ENCODE results near the gene ITIH3. TPM values are rescaled to one million over a fixed set of nuclear protein-coding genes. Genes with fewer than 3 reads are reported as not detected.

The ITIH3 gene
- total and polyA plus RNA-seq, 4 donors: 507 to 1,326 (median 909) TPM

DNA sequence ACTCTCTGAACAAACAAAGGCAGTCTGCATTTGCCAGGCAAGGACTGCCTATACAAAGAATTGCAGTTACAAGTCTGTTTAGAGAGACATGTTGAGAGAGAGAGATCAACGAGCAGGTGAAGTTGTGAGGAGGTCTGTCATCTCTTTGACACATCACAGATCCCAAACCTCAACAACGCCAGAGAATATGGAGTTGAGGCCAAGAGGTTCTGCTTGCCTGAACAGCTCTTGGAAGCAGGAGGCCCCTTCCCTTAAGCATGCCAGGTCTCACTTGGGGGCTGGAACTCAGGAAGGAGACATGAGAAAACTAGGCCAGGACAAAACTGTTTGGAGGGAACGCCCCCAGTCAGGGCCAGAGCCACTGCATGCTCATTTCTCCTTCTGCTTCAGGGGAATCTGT, 62.5 kb downstream of the ITIH3 start:
- Histone ChIP-seq H3K27ac (ENCODE audit: low read depth in 1 of 2, low read length in 2 of 2) (no peak overlapping the region), H3K4me1 (ENCODE audit: control insufficient read depth in 4 of 4, insufficient read depth in 4 of 4, low read length in 3 of 4) (no peaks in the 10 kb centered on the region), H3K4me3 (ENCODE audit: low read depth in 1 of 3, low read length in 3 of 3) (no peak overlapping the region), H3K36me3 (ENCODE audit: control insufficient read depth in 4 of 4, insufficient read depth in 3 of 4, low read depth in 1 of 4, low read length in 3 of 4) (peaks cover 0 to 14% (median 0%) of the 10 kb centered on the region in 4 donors), H3K9ac (ENCODE audit: low read depth in 1 of 2, low read length in 2 of 2) (no peak overlapping the region), H3K9me3 (ENCODE audit: control insufficient read depth in 4 of 4, low read length in 3 of 4) (no peaks in the 10 kb centered on the region), H3K27me3 (ENCODE audit: control insufficient read depth in 4 of 4, insufficient read depth in 4 of 4, low read length in 3 of 4) (no peaks in the 10 kb centered on the region)
- no peak for DNase-seq (ENCODE audit: low spot score)
- no peak for TF ChIP-seq YY1 (IDR thresholded peaks at IDR 0.05)
- no peak for TF ChIP-seq HNF4G (IDR thresholded peaks at IDR 0.05)
- no peak for TF ChIP-seq SP1 (IDR thresholded peaks at IDR 0.05)
- no peak for TF ChIP-seq NR2F2 (IDR thresholded peaks at IDR 0.05)
- WGBS: 94% methylated on average over 3 of the region's 3 CpGs

DNA sequence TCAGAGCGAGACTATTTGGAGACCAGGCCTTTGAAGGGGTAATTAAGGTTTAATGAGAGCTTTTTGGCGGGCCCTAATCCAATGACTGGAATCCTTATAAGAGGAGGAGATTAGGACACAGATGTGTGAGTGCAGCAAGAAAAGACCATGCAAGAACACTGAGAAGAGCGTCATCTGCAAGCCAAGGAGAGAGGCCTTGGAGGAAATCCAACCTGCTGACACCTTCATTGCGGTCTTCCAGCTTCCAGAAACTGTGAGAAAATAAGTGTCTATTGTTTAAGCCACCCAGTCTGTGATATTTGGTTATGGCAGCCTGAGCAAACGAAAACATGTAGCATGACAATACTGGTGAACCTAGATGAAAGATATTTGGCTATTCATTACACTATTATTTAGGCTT, 63.3 kb downstream of the ITIH3 start:
- H3K9ac ChIP-seq (ENCODE audit: low read depth in 1 of 2, low read length in 2 of 2): no peak overlapping the region
- no peaks in the 10 kb centered on the region for H3K4me1 ChIP-seq (ENCODE audit: control insufficient read depth in 4 of 4, insufficient read depth in 4 of 4, low read length in 3 of 4)
- peaks cover 0 to 9% (median 0%) of the 10 kb centered on the region in 4 donors for H3K36me3 ChIP-seq (ENCODE audit: control insufficient read depth in 4 of 4, insufficient read depth in 3 of 4, low read depth in 1 of 4, low read length in 3 of 4)
- H3K27ac ChIP-seq (ENCODE audit: low read depth in 1 of 2, low read length in 2 of 2): no peak overlapping the region
- H3K9me3 ChIP-seq (ENCODE audit: control insufficient read depth in 4 of 4, low read length in 3 of 4): no peaks in the 10 kb centered on the region
- no peaks in the 10 kb centered on the region for H3K27me3 ChIP-seq (ENCODE audit: control insufficient read depth in 4 of 4, insufficient read depth in 4 of 4, low read length in 3 of 4)
- DNase-seq (ENCODE audit: low spot score): no peak
- H3K4me3 ChIP-seq (ENCODE audit: low read depth in 1 of 3, low read length in 3 of 3): no peak overlapping the region
- TF ChIP-seq HNF4A (conservative IDR thresholded peaks at IDR 0.05) (no peak), TAF1 (conservative IDR thresholded peaks at IDR 0.05) (no peak), ATF3 (IDR thresholded peaks at IDR 0.05) (no peak), SP1 (IDR thresholded peaks at IDR 0.05) (no peak), FOXA1 (IDR thresholded peaks at IDR 0.05) (no peak), GABPA (IDR thresholded peaks at IDR 0.05 in 1 of 2, conservative IDR thresholded peaks at IDR 0.05 in 1 of 2) (no peak), FOXA2 (IDR thresholded peaks at IDR 0.05) (no peak), HNF4G (IDR thresholded peaks at IDR 0.05) (no peak), MAX (IDR thresholded peaks at IDR 0.05) (no peak), RAD21 (IDR thresholded peaks at IDR 0.05) (no peak), EGR1 (IDR thresholded peaks at IDR 0.05; ENCODE audit: low read depth in 2 of 2) (no peak)
- TF ChIP-seq, protein P1, sequence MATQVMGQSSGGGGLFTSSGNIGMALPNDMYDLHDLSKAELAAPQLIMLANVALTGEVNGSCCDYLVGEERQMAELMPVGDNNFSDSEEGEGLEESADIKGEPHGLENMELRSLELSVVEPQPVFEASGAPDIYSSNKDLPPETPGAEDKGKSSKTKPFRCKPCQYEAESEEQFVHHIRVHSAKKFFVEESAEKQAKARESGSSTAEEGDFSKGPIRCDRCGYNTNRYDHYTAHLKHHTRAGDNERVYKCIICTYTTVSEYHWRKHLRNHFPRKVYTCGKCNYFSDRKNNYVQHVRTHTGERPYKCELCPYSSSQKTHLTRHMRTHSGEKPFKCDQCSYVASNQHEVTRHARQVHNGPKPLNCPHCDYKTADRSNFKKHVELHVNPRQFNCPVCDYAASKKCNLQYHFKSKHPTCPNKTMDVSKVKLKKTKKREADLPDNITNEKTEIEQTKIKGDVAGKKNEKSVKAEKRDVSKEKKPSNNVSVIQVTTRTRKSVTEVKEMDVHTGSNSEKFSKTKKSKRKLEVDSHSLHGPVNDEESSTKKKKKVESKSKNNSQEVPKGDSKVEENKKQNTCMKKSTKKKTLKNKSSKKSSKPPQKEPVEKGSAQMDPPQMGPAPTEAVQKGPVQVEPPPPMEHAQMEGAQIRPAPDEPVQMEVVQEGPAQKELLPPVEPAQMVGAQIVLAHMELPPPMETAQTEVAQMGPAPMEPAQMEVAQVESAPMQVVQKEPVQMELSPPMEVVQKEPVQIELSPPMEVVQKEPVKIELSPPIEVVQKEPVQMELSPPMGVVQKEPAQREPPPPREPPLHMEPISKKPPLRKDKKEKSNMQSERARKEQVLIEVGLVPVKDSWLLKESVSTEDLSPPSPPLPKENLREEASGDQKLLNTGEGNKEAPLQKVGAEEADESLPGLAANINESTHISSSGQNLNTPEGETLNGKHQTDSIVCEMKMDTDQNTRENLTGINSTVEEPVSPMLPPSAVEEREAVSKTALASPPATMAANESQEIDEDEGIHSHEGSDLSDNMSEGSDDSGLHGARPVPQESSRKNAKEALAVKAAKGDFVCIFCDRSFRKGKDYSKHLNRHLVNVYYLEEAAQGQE (IDR thresholded peaks at IDR 0.05): no peak
- 96% methylated on average over 5 of the region's 5 CpGs for WGBS

Small RNAs within 50 kb of the gene (small RNA-seq; reads per million reads assigned to genes)
- gene MIR8064 (not detected), gene MUSTN1 (not detected)

Other genes starting within 250 kb of the ITIH3 start
- 10 to 100 TPM; 57.7 to 65.7 TPM for gene PBRM1, start 108.9 kb upstream of the ITIH3 start, total RNA-seq
- 10 to 100 TPM in 1 of 2 donors, 1 to 10 TPM in 1; 7.1 to 19.7 TPM for gene PBRM1, start 108.9 kb upstream of the ITIH3 start, polyA plus RNA-seq
- gene GNL3, start 108.8 kb upstream of the ITIH3 start, total RNA-seq: 10 to 100 TPM; 26.5 to 82.2 TPM
- gene GNL3, start 108.8 kb upstream of the ITIH3 start, polyA plus RNA-seq: 10 to 100 TPM; 38.5 to 45.1 TPM
- gene GLT8D1, start 89.0 kb upstream of the ITIH3 start, total RNA-seq: 10 to 100 TPM; 33.3 to 77.9 TPM
- gene GLT8D1, start 89.0 kb upstream of the ITIH3 start, polyA plus RNA-seq: 10 to 100 TPM; 53.2 to 60.3 TPM
- gene SPCS1, start 88.7 kb upstream of the ITIH3 start, total RNA-seq: 10 to 100 TPM; 42.3 to 65.9 TPM
- 100 to 1,000 TPM; 161 to 227 TPM for gene SPCS1, start 88.7 kb upstream of the ITIH3 start, polyA plus RNA-seq
- gene NEK4, start 23.9 kb upstream of the ITIH3 start, total RNA-seq: 10 to 100 TPM; 24.0 to 28.7 TPM
- gene NEK4, start 23.9 kb upstream of the ITIH3 start, polyA plus RNA-seq: 1 to 10 TPM; 5.4 to 6.8 TPM
- 1,000 to 10,000 TPM; 1,022 to 1,400 TPM for gene ITIH1, start 17.2 kb upstream of the ITIH3 start, total RNA-seq
- 1,000 to 10,000 TPM; 1,193 to 1,291 TPM for gene ITIH1, start 17.2 kb upstream of the ITIH3 start, polyA plus RNA-seq
- gene ITIH4, start 35.9 kb downstream of the ITIH3 start, total RNA-seq: 1,000 to 10,000 TPM in 1 of 2 donors, 100 to 1,000 TPM in 1; 447 to 2,000 TPM
- 1,000 to 10,000 TPM; 2,821 to 3,354 TPM for gene ITIH4, start 35.9 kb downstream of the ITIH3 start, polyA plus RNA-seq
- gene MUSTN1, start 40.2 kb downstream of the ITIH3 start, total RNA-seq: 10 to 100 TPM in 1 of 2 donors, under 1 TPM in 1; 0.25 to 12.1 TPM
- gene MUSTN1, start 40.2 kb downstream of the ITIH3 start, polyA plus RNA-seq: 1 to 10 TPM; 1.8 to 6.1 TPM
- 10 to 100 TPM; 14.0 to 24.4 TPM for gene STIMATE, start 102.8 kb downstream of the ITIH3 start, total RNA-seq
- 10 to 100 TPM; 18.6 to 23.1 TPM for gene STIMATE, start 102.8 kb downstream of the ITIH3 start, polyA plus RNA-seq